HK-2 (cell line): Measurements from ENCODE around the gene FLCN.
"Not testable (repeated sequence)": the region's sequence is repeated elsewhere in the genome, so short reads cannot be mapped to it uniquely, and the experiment has no call there.

Experiments
- DNase-seq: peaks from one replicate; pipeline ENCODE4 v3.0.0-alpha.2; 2018; ENCODE audit not compliant: unreplicated experiment

Gene FLCN

GRCh38 chr17:17237026-17237799 lies at the start of gene FLCN:
FLCN (minus strand) TSS chr17:17237168; CDS start chr17:17228137, 9,031 bp downstream.
- peak; percentile 83 for DNase-seq

- no peak for DNase-seq
Observed at GRCh38 chr17:17285951-17286350, 49.0 kb upstream of the FLCN start.

- DNase-seq = peak; percentile 96
Observed at GRCh38 chr17:17280613-17281549, 43.9 kb upstream of the FLCN start, which contains the start of gene COPS3. COPS3 (minus strand) TSS chr17:17281246; CDS start chr17:17281186, 60 bp downstream.

- DNase-seq = no peak
Observed at GRCh38 chr17:17279316-17279715, 42.3 kb upstream of the FLCN start.

- DNase-seq = not testable (repeated sequence)
Observed at GRCh38 chr17:17277431-17277830, 40.5 kb upstream of the FLCN start.

GRCh38 chr17:17275971-17276370 lies 39.0 kb upstream of the FLCN start:
- DNase-seq = no peak

GRCh38 chr17:17269926-17270773 lies 33.2 kb upstream of the FLCN start:
- no peak for DNase-seq

GRCh38 chr17:17264430-17264829 lies 27.5 kb upstream of the FLCN start:
- no peak for DNase-seq

GRCh38 chr17:17258998-17259397 lies 22.0 kb upstream of the FLCN start:
- DNase-seq = no peak

- DNase-seq = no peak
Observed at GRCh38 chr17:17258011-17258410, 21.0 kb upstream of the FLCN start.

GRCh38 chr17:17256316-17256715 lies 19.3 kb upstream of the FLCN start:
- no peak for DNase-seq

GRCh38 chr17:17255689-17256088 lies 18.7 kb upstream of the FLCN start:
- DNase-seq = not testable (repeated sequence)

GRCh38 chr17:17254036-17254435 lies 17.1 kb upstream of the FLCN start:
- DNase-seq = no peak

- DNase-seq = no peak
Observed at GRCh38 chr17:17253406-17253805, 16.4 kb upstream of the FLCN start.

- no peak for DNase-seq
Observed at GRCh38 chr17:17252149-17252661, 15.2 kb upstream of the FLCN start.

- DNase-seq = no peak
Observed at GRCh38 chr17:17246879-17247278, 9.9 kb upstream of the FLCN start.

- no peak for DNase-seq
Observed at GRCh38 chr17:17243163-17243562, 6.2 kb upstream of the FLCN start.

- no peak for DNase-seq
Observed at GRCh38 chr17:17242246-17242645, 5.3 kb upstream of the FLCN start.

- DNase-seq = no peak
Observed at GRCh38 chr17:17241656-17242055, 4.7 kb upstream of the FLCN start.

- no peak for DNase-seq
Observed at GRCh38 chr17:17239832-17240231, 2.9 kb upstream of the FLCN start.

- peak; percentile 28 for DNase-seq
Observed at GRCh38 chr17:17236295-17237025, 508 bp downstream of the FLCN start.
